Measurements from ENCODE around the gene KCNG2. TPM values are rescaled to one million over a fixed set of nuclear protein-coding genes. Genes with fewer than 3 reads are reported as not detected.

The KCNG2 gene
- total and polyA plus RNA-seq, 2 of the 4 experiments (the other 2 are of a cell fraction) = not detected

GRCh38 chr18:79772865-79773696 is 24.7 kb upstream of the KCNG2 start:
- intact Hi-C loops (cut with micrococcal nuclease) (no loop called here), in situ Hi-C loops (cut with MboI; ENCODE audit: low sequenced_read_pairs) (no loop called here), dilution Hi-C loops (cut with HindIII; ENCODE audit: low sequenced_read_pairs, unreplicated experiment) (no loop called here)
- H3K79me1 ChIP-seq (ENCODE audit: low read depth in 1 of 2, low read length in 2 of 2) = no peaks in the 10 kb centered on the region
- no peak overlapping the region for H3K23ac ChIP-seq (ENCODE audit: low read depth, low read length)
- BruUV-seq (replicated peaks) = no TSS peak
- ATAC-seq (ENCODE audit: low read depth) (no peak), DNase-seq (no peak)
- no peak overlapping the region for H4K8ac ChIP-seq (ENCODE audit: low read depth in 2 of 2, low read length in 2 of 2)
- no peak overlapping the region for H3K14ac ChIP-seq (replicated peaks; ENCODE audit: low read depth, low read length)
- no peak overlapping the region for H2BK5ac ChIP-seq (ENCODE audit: low read depth, low read length, poor library complexity, severe bottlenecking)
- H3K27ac ChIP-seq (ENCODE audit: insufficient read depth, low read length) = no peak overlapping the region
- no peak overlapping the region for H3K4me3 ChIP-seq (ENCODE audit: insufficient read depth, low read depth, low read length)
- H2BK120ac ChIP-seq (ENCODE audit: low read depth, low read length) = no peak overlapping the region
- H4K5ac ChIP-seq (ENCODE audit: low read depth, low read length) = no peak overlapping the region
- H2AFZ ChIP-seq (replicated peaks; ENCODE audit: low read length, poor library complexity) = no peak overlapping the region
- H3K9me1 ChIP-seq (ENCODE audit: insufficient read depth, low read length) = no peaks in the 10 kb centered on the region
- H3K4me2 ChIP-seq (ENCODE audit: low read depth, low read length) = no peak overlapping the region
- no peak overlapping the region for H2AK9ac ChIP-seq (replicated peaks; ENCODE audit: low read depth, low read length, poor library complexity)
- no peaks in the 10 kb centered on the region for H3K36me3 ChIP-seq (ENCODE audit: control insufficient read depth, insufficient read depth, low read length)
- 90% methylated on average over 14 of the region's 31 CpGs; no CpG with 5 or more reads in 1 of the 2 experiments for WGBS, 2 experiments (ENCODE audit: extremely low coverage in 2 of 2, insufficient read length in 1 of 2)
- H2BK15ac ChIP-seq (ENCODE audit: low read depth, low read length) = no peak overlapping the region
- TF ChIP-seq RAD21 (IDR thresholded peaks at IDR 0.05; ENCODE audit: low read length) (no peak), BHLHE40 (IDR thresholded peaks at IDR 0.05; ENCODE audit: low read depth, low read length) (no peak), POLR2A (IDR thresholded peaks at IDR 0.05; ENCODE audit: low read depth, low read length) (no peak), CEBPB (IDR thresholded peaks at IDR 0.05; ENCODE audit: low read depth, low read length) (no peak), MAZ (IDR thresholded peaks at IDR 0.05; ENCODE audit: borderline replicate concordance, low read depth, low read length) (no peak), NFE2L2 (IDR thresholded peaks at IDR 0.05; ENCODE audit: low read depth, low read length) (no peak), CHD1 (IDR thresholded peaks at IDR 0.05; ENCODE audit: low read depth, low read length) (no peak), MAFK (IDR thresholded peaks at IDR 0.05; ENCODE audit: low read depth, low read length) (no peak), RFX5 (IDR thresholded peaks at IDR 0.05; ENCODE audit: low read depth, low read length) (no peak), RCOR1 (IDR thresholded peaks at IDR 0.05; ENCODE audit: insufficient replicate concordance, low read length) (no peak), ELK1 (IDR thresholded peaks at IDR 0.05; ENCODE audit: borderline replicate concordance, low read depth, low read length) (no peak), MXI1 (IDR thresholded peaks at IDR 0.05; ENCODE audit: borderline replicate concordance, low read depth, low read length) (no peak), FOS (IDR thresholded peaks at IDR 0.05; ENCODE audit: low read depth, low read length) (no peak), SMC3 (IDR thresholded peaks at IDR 0.05; ENCODE audit: low read depth, low read length) (no peak)
- TF ChIP-seq, protein P1, sequence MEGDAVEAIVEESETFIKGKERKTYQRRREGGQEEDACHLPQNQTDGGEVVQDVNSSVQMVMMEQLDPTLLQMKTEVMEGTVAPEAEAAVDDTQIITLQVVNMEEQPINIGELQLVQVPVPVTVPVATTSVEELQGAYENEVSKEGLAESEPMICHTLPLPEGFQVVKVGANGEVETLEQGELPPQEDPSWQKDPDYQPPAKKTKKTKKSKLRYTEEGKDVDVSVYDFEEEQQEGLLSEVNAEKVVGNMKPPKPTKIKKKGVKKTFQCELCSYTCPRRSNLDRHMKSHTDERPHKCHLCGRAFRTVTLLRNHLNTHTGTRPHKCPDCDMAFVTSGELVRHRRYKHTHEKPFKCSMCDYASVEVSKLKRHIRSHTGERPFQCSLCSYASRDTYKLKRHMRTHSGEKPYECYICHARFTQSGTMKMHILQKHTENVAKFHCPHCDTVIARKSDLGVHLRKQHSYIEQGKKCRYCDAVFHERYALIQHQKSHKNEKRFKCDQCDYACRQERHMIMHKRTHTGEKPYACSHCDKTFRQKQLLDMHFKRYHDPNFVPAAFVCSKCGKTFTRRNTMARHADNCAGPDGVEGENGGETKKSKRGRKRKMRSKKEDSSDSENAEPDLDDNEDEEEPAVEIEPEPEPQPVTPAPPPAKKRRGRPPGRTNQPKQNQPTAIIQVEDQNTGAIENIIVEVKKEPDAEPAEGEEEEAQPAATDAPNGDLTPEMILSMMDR (conservative IDR thresholded peaks at IDR 0.05; ENCODE audit: low read depth, low read length) = no peak
- TF ChIP-seq, protein P2, sequence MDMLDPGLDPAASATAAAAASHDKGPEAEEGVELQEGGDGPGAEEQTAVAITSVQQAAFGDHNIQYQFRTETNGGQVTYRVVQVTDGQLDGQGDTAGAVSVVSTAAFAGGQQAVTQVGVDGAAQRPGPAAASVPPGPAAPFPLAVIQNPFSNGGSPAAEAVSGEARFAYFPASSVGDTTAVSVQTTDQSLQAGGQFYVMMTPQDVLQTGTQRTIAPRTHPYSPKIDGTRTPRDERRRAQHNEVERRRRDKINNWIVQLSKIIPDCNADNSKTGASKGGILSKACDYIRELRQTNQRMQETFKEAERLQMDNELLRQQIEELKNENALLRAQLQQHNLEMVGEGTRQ (IDR thresholded peaks at IDR 0.05; ENCODE audit: low read depth, low read length) = no peak
- POLR2A ChIA-PET (ENCODE audit: unreplicated experiment) = no interaction called here
- no peak overlapping the region for H3K9ac ChIP-seq (ENCODE audit: low read depth, low read length)
- no peak overlapping the region for H2AK5ac ChIP-seq (ENCODE audit: low read depth, low read length)
- peaks cover 42% of the 10 kb centered on the region for H3K27me3 ChIP-seq (ENCODE audit: control insufficient read depth, insufficient read depth, low read length)
- H4K91ac ChIP-seq (ENCODE audit: insufficient read depth, low read depth, low read length) = no peak overlapping the region
- no peak overlapping the region for H3K18ac ChIP-seq (ENCODE audit: low read depth, low read length)
- H3K4me1 ChIP-seq (ENCODE audit: control insufficient read depth, insufficient read depth, low read length) = no peaks in the 10 kb centered on the region
- no peak overlapping the region for H3K4ac ChIP-seq (ENCODE audit: low read depth, low read length)
- CTCF ChIA-PET = no interaction called here
- no peaks in the 10 kb centered on the region for H4K20me1 ChIP-seq (ENCODE audit: insufficient read depth, low read length)
- H2BK20ac ChIP-seq (ENCODE audit: low read depth, low read length) = no peak overlapping the region
- H3K9me3 ChIP-seq (ENCODE audit: control insufficient read depth, insufficient read depth, low read length) = peaks cover 16% of the 10 kb centered on the region
- H3K56ac ChIP-seq (ENCODE audit: extremely low read depth, insufficient read depth, low read length) = no peak overlapping the region

Measured in IMR-90 (cell line).